Measurements from ENCODE around the gene ASCC3. TPM values are rescaled to one million over a fixed set of nuclear protein-coding genes. Genes with fewer than 3 reads are reported as not detected.

ASCC3 gene
- total and polyA plus RNA-seq, 12 donors: 3.1 to 46.2 (median 32.4) TPM

DNA sequence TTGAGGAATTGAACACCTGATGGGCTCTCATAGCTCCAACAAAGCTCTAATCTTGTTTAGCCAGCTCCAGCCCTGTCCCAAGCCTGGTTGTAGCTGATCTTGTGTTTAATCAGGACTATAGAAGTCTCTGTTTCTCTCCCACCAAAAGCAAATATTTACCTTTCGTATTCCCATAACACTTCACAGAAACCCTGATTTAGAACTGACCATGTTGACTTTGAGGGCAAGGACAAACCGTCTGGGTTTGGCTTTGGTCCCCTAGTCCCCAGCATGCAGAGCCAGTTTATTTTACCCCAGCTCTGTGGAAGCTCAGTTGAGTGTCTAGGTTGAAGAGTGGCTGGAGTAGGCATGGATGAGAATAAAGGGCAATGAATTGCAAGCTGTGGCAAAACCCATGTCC lies 398.4 kb downstream of the ASCC3 start:
- intact Hi-C loops (cut with DNase I): loop anchor here in 1 of 2 donors (10.0 kb wide), 2 partner anchors 182 to 238 kb away; no protein-coding TSS in a partner anchor
- no peaks in the 10 kb centered on the region for H3K4me1 ChIP-seq (replicated peaks in 1 of 2)
- 45 to 61% (median 58%) methylated on average over 2 of the region's 2 CpGs for WGBS, 4 donors
- H3K27me3 ChIP-seq: no peaks in the 10 kb centered on the region
- no peak for TF ChIP-seq POLR2A (IDR thresholded peaks at IDR 0.05)
- TF ChIP-seq CTCF (IDR thresholded peaks at IDR 0.05): no peak
- H3K36me3 ChIP-seq (replicated peaks in 1 of 2): no peaks in the 10 kb centered on the region
- DNase-seq: no peak
- no peaks in the 10 kb centered on the region for H3K9me3 ChIP-seq (replicated peaks in 1 of 3)
- no peak overlapping the region for H3K27ac ChIP-seq
- no peak overlapping the region for H3K4me3 ChIP-seq

GRCh38 chr6:100479179-100480035 lies 401.7 kb downstream of the ASCC3 start:
- H3K36me3 ChIP-seq (replicated peaks in 1 of 2): no peaks in the 10 kb centered on the region
- no peak overlapping the region for H3K4me3 ChIP-seq
- 62 to 86% (median 70%) methylated on average over 2 to 3 of the region's 3 CpGs for WGBS, 4 donors
- H3K27ac ChIP-seq: no peak overlapping the region
- DNase-seq: no peak
- peaks cover 12% of the 10 kb centered on the region for H3K27me3 ChIP-seq
- intact Hi-C loops (cut with DNase I): loop anchor here (5.0 to 10.0 kb wide), 3 partner anchors 185 to 362 kb away; no protein-coding TSS in a partner anchor
- H3K9me3 ChIP-seq (replicated peaks in 1 of 3): no peaks in the 10 kb centered on the region
- TF ChIP-seq CTCF (IDR thresholded peaks at IDR 0.05) (peak; percentile 59 to 83 (median 73)), POLR2A (IDR thresholded peaks at IDR 0.05) (no peak)
- no peaks in the 10 kb centered on the region for H3K4me1 ChIP-seq (replicated peaks in 1 of 2)

- no peaks in the 10 kb centered on the region for H3K36me3 ChIP-seq (replicated peaks in 1 of 2)
- WGBS, 4 donors: 68 to 76% (median 72%) methylated on average over 10 of the region's 10 CpGs
- no peak overlapping the region for H3K27ac ChIP-seq
- peaks cover 24% of the 10 kb centered on the region for H3K27me3 ChIP-seq
- no peak overlapping the region for H3K4me3 ChIP-seq
- intact Hi-C loops (cut with DNase I): loop anchor here (5.0 kb wide), 1 partner anchor 358 kb away; no protein-coding TSS in a partner anchor
- no peaks in the 10 kb centered on the region for H3K9me3 ChIP-seq (replicated peaks in 1 of 3)
- TF ChIP-seq CTCF (IDR thresholded peaks at IDR 0.05) (no peak), POLR2A (IDR thresholded peaks at IDR 0.05) (no peak)
- no peaks in the 10 kb centered on the region for H3K4me1 ChIP-seq (replicated peaks in 1 of 2)
- no peak for DNase-seq
Observed at GRCh38 chr6:100475554-100476320, 405.4 kb downstream of the ASCC3 start.

DNA sequence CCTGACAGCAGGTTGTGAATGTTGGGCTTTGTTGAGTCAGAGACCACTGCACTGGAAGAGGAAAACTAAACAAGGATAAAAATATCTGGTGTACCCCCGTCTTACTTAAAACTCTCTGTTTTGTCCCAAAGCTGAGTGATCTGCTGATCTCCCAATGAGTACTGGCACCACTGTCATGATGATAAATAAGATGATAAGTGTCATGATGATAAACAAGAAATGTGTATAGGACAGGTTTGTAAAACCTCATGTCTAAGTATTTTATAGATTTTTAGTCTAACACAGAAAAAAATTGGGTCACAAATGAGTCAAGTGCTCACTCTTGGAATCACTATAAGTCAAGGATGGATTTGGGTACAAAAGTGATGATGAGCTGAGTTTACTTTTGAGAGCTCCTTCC lies 407.9 kb downstream of the ASCC3 start:
- H3K4me1 ChIP-seq (replicated peaks in 1 of 2): no peaks in the 10 kb centered on the region
- no peak for DNase-seq
- WGBS, 4 donors: 33 to 65% (median 57%) methylated on average over 1 of the region's 1 CpG
- peaks cover 48% of the 10 kb centered on the region for H3K27me3 ChIP-seq
- H3K36me3 ChIP-seq (replicated peaks in 1 of 2): no peaks in the 10 kb centered on the region
- H3K4me3 ChIP-seq: no peak overlapping the region
- intact Hi-C loops (cut with DNase I): no loop called here
- H3K27ac ChIP-seq: no peak overlapping the region
- H3K9me3 ChIP-seq (replicated peaks in 1 of 3): no peaks in the 10 kb centered on the region
- no peak for TF ChIP-seq CTCF (IDR thresholded peaks at IDR 0.05)
- TF ChIP-seq POLR2A (IDR thresholded peaks at IDR 0.05): no peak

All from adrenal gland (tissue), 12 donors.